Measurements from ENCODE around the gene DDX51. TPM values are rescaled to one million over a fixed set of nuclear protein-coding genes. Genes with fewer than 3 reads are reported as not detected.

Gene DDX51
- total RNA-seq, 4 donors from 2014 or later = 6.8 to 18.6 (median 9.5) TPM

- no peak for TF ChIP-seq CTCF (IDR thresholded peaks at IDR 0.05; ENCODE audit: low read depth)
These were observed 34.4 kb downstream of the DDX51 start for GRCh38 chr12:132109741-132110140.

GRCh38 chr12:132108211-132108832, 35.8 kb downstream of the DDX51 start:
- no peak for TF ChIP-seq CTCF (IDR thresholded peaks at IDR 0.05; ENCODE audit: low read depth)

- no peak for TF ChIP-seq CTCF (IDR thresholded peaks at IDR 0.05; ENCODE audit: low read depth)
These were observed 37.2 kb downstream of the DDX51 start for GRCh38 chr12:132106921-132107320.

GRCh38 chr12:132105467-132105866, 38.7 kb downstream of the DDX51 start:
- TF ChIP-seq CTCF (IDR thresholded peaks at IDR 0.05; ENCODE audit: low read depth) = no peak

GRCh38 chr12:132103542-132104308, 40.4 kb downstream of the DDX51 start:
- TF ChIP-seq CTCF (IDR thresholded peaks at IDR 0.05; ENCODE audit: low read depth) = no peak

- TF ChIP-seq CTCF (IDR thresholded peaks at IDR 0.05; ENCODE audit: low read depth) = no peak
These were observed 41.8 kb downstream of the DDX51 start for GRCh38 chr12:132102297-132102696.

GRCh38 chr12:132100306-132101065, 43.6 kb downstream of the DDX51 start:
- TF ChIP-seq CTCF (IDR thresholded peaks at IDR 0.05; ENCODE audit: low read depth) = no peak
